ENCODE results near the gene HSPA12A.

HSPA12A gene

GRCh38 chr10:116626815-116627214 lies 115.6 kb downstream of the HSPA12A start:
- no peak for DNase-seq

GRCh38 chr10:116625845-116626244 lies 116.5 kb downstream of the HSPA12A start:
- no peak for DNase-seq

- no peak for DNase-seq
Measured at GRCh38 chr10:116621934-116622655, 120.3 kb downstream of the HSPA12A start.

GRCh38 chr10:116621476-116621875 lies 120.9 kb downstream of the HSPA12A start:
- no peak for DNase-seq

Measured in T1000 (cell line).